Smooth muscle cell of the brain vasculature (primary cell): Measurements from ENCODE around the gene HSFX4.
A peak's percentile ranks its signal among the peaks of the same experiment; 100 is the strongest.
"Not testable (repeated sequence)": the region's sequence is repeated elsewhere in the genome, so short reads cannot be mapped to it uniquely, and the experiment has no call there.

Source experiments
- DNase-seq: peaks from one replicate; pipeline ENCODE4 v3.0.0-alpha.2; 2012; ENCODE audit warnings: low read depth, low spot score

HSFX4 gene

GRCh38 chrX:149937871-149938426 is 8.6 kb downstream of the HSFX4 start:
- DNase-seq = no peak

GRCh38 chrX:149938427-149938880 is 9.1 kb downstream of the HSFX4 start, which contains the start of gene EOLA2:
TSS of gene EOLA2 (minus strand) at chrX:149938491. CDS start at chrX:149933874, 4,617 bp downstream.
- DNase-seq = peak; percentile 95

- DNase-seq = peak; percentile 74
Observed at GRCh38 chrX:149938881-149939654, 9.7 kb downstream of the HSFX4 start.

- no peak for DNase-seq
Observed at GRCh38 chrX:149939655-149939904, 10.2 kb downstream of the HSFX4 start.

- peak; percentile 91 for DNase-seq
Observed at GRCh38 chrX:149939905-149940673, 10.7 kb downstream of the HSFX4 start.

- not testable (repeated sequence) for DNase-seq
Observed at GRCh38 chrX:149940674-149941024, 11.3 kb downstream of the HSFX4 start.

- DNase-seq = not testable (repeated sequence)
Observed at GRCh38 chrX:149945087-149945670, 15.8 kb downstream of the HSFX4 start.

- DNase-seq = not testable (repeated sequence)
Observed at GRCh38 chrX:149945820-149946219, 16.4 kb downstream of the HSFX4 start.

GRCh38 chrX:149946932-149947331 is 17.6 kb downstream of the HSFX4 start:
- not testable (repeated sequence) for DNase-seq

- DNase-seq = no peak
Observed at GRCh38 chrX:149948016-149948415, 18.6 kb downstream of the HSFX4 start.

- no peak for DNase-seq
Observed at GRCh38 chrX:149949743-149950436, 20.5 kb downstream of the HSFX4 start.

- peak; percentile 20 for DNase-seq
Observed at GRCh38 chrX:149950681-149951080, 21.3 kb downstream of the HSFX4 start.

GRCh38 chrX:149961572-149961971 is 32.2 kb downstream of the HSFX4 start:
- no peak for DNase-seq

- DNase-seq = no peak
Observed at GRCh38 chrX:149962010-149962409, 32.6 kb downstream of the HSFX4 start.

- peak; percentile 12 for DNase-seq
Observed at GRCh38 chrX:149962859-149963757, 33.7 kb downstream of the HSFX4 start.

GRCh38 chrX:149979126-149979644 is 49.8 kb downstream of the HSFX4 start:
- no peak for DNase-seq
